ENCODE data around the gene LSR. TPM values are rescaled to one million over a fixed set of nuclear protein-coding genes. Genes with fewer than 3 reads are reported as not detected.

Gene LSR
- total RNA-seq, result 0.46 and 0.59 TPM in 2 replicates

GRCh38 chr19:35248310-35249145 is at the start of gene LSR:
TSS of gene LSR (plus strand) at chr19:35249002. CDS start at chr19:35249023, 21 bp downstream.

GRCh38 chr19:35228177-35228930 is 20.4 kb upstream of the LSR start, which contains the start of gene FAM187B:
TSS of gene FAM187B (minus strand) at chr19:35228739. CDS start at chr19:35228680, 59 bp downstream.

GRCh38 chr19:35268536-35269437 is 20.0 kb downstream of the LSR start, which contains the start of gene USF2:
TSS of gene USF2 (plus strand) at chr19:35268962. CDS start at chr19:35269102, 140 bp downstream.

GRCh38 chr19:35291916-35292315 is 43.1 kb downstream of the LSR start, which contains the start of gene MAG:
TSS of gene MAG (plus strand) at chr19:35292161. CDS start at chr19:35295409, 3,248 bp downstream.

Other genes starting within 250 kb of the LSR start
- 27.0 and 43.5 TPM in 2 replicates for gene GRAMD1A, start 248.7 kb upstream of the LSR start, total RNA-seq
- gene SCN1B, start 218.5 kb upstream of the LSR start, total RNA-seq, result 5.5 and 5.6 TPM in 2 replicates
- not detected in 2 replicates for gene HPN, start 207.3 kb upstream of the LSR start, total RNA-seq
- not detected in 2 replicates for gene FXYD3, start 133.2 kb upstream of the LSR start, total RNA-seq
- under 0.01 and 0.05 TPM in 2 replicates for gene LGI4, start 113.9 kb upstream of the LSR start, total RNA-seq
- gene FXYD1, start 110.2 kb upstream of the LSR start, total RNA-seq, result 2.1 TPM in 1 of 2 replicates, not detected in the other
- gene FXYD7, start 105.7 kb upstream of the LSR start, total RNA-seq, result not detected in 2 replicates
- gene FXYD5, start 94.3 kb upstream of the LSR start, total RNA-seq, result 17.2 and 30.4 TPM in 2 replicates
- gene FAM187B, start 20.3 kb upstream of the LSR start, total RNA-seq, result not detected in 2 replicates
- 45.1 and 52.6 TPM in 2 replicates for gene USF2, start 20.0 kb downstream of the LSR start, total RNA-seq
- gene HAMP, start 33.5 kb downstream of the LSR start, total RNA-seq, result not detected in 2 replicates
- gene MAG, start 43.2 kb downstream of the LSR start, total RNA-seq, result not detected in 2 replicates
- gene CD22, start 80.2 kb downstream of the LSR start, total RNA-seq, result 0.55 TPM in 1 of 2 replicates, not detected in the other
- gene FFAR1, start 98.9 kb downstream of the LSR start, total RNA-seq, result not detected in 2 replicates
- gene FFAR3, start 109.5 kb downstream of the LSR start, total RNA-seq, result not detected in 2 replicates
- gene GPR42, start 122.1 kb downstream of the LSR start, total RNA-seq, result not detected in 2 replicates
- gene FFAR2, start 199.3 kb downstream of the LSR start, total RNA-seq, result not detected in 2 replicates
- gene KRTDAP, start 241.5 kb downstream of the LSR start, total RNA-seq, result not detected in 2 replicates

Data from smooth muscle cell of the umbilical artery (primary cell).